Islet precursor cell (in vitro differentiated cells): ENCODE results near the gene S1PR2.
"Not testable (repeated sequence)": the region's sequence is repeated elsewhere in the genome, so short reads cannot be mapped to it uniquely, and the experiment has no call there.

Source experiments
- DNase-seq: peaks from one replicate; pipeline ENCODE4 v3.0.0-alpha.2; 2018

The S1PR2 gene

DNA sequence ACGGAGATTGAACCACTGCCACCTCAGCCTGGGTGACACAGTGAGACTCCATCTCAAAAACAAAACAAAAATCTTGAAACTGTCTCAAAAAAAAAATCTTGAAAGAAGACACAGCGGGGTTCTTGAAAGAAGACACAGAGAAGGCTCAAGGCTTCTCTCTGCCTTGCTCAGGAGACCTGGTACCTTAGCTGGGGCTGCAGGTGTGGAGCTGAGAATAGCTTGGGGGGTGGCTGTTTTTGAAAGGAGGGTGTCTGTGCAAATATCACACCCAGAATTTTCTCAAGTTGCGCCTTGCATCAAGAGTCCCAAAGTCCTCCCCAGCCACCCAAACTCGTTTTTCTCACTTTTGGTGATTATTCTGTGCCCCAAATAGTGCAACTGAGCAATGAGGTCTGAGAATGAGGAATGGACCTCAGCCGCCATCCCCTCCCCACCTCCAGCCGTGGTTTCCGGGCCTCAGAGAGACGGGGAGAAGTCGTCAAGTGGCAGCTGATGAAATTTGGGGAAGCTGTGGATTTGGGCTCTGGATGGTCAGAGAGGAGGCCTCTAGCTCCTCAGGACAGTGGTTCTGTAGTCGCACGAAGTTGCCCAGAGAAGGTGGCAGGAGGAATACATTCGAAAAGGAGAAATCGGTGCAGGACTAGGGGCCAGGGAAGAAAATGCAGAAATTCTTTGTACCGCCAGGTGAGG lies 8.8 kb downstream of the S1PR2 start:
- DNase-seq, result no peak

DNA sequence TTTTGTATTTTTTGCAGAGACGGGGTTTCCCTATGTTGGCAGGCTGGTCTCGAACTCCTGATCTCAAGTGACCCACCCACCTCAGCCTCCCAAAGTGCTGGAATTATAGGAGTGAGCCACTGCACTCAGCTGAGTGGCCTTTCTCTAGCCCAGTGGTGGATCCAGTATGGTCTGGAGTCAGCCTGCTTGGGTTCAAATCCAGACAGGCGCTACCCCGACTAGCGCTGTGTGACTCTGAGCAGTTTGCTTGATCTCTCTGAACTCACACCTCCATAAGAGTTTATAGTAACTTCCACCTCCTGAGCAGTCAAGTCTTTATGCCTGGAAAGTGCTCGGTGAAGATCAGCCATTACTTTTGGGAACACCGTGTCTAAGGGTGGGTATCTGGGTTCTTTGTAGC lies 10.4 kb downstream of the S1PR2 start:
- no peak for DNase-seq

GRCh38 chr19:10219678-10220077 lies 11.5 kb downstream of the S1PR2 start:
- no peak for DNase-seq

GRCh38 chr19:10217085-10217484 lies 14.0 kb downstream of the S1PR2 start:
- DNase-seq, result no peak

GRCh38 chr19:10214784-10215183 lies 16.3 kb downstream of the S1PR2 start:
- no peak for DNase-seq

- peak; percentile 69 for DNase-seq
These were observed 19.4 kb downstream of the S1PR2 start for GRCh38 chr19:10211691-10212090.

GRCh38 chr19:10211061-10211460 lies 20.1 kb downstream of the S1PR2 start:
- DNase-seq, result no peak

GRCh38 chr19:10209315-10209714 lies 21.8 kb downstream of the S1PR2 start:
- no peak for DNase-seq

DNA sequence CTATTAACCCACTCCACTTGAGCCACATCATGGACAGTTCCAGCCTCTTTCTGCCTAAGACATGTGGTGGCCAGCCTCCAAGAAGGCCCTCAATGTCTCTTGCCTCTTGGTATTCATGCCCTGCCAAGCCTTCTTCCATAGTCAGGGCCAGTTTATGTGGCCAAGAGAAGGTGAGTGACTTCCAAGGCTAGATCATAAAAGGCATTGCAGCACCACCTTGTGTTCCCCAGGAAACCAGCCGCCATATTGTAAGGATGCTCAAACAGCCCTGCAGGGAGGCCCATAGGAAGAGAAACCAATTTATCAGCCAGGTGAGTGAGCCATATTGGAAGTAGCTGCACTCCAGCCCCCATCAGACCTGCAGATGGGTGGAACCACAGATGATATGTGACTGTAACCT lies 24.1 kb downstream of the S1PR2 start:
- no peak for DNase-seq

- DNase-seq, result peak; percentile 96
These were observed 24.8 kb downstream of the S1PR2 start for GRCh38 chr19:10206226-10206885.

GRCh38 chr19:10205636-10206035 lies 25.5 kb downstream of the S1PR2 start:
- DNase-seq, result no peak

- DNase-seq, result no peak
These were observed 27.4 kb downstream of the S1PR2 start for GRCh38 chr19:10203686-10204085.

DNA sequence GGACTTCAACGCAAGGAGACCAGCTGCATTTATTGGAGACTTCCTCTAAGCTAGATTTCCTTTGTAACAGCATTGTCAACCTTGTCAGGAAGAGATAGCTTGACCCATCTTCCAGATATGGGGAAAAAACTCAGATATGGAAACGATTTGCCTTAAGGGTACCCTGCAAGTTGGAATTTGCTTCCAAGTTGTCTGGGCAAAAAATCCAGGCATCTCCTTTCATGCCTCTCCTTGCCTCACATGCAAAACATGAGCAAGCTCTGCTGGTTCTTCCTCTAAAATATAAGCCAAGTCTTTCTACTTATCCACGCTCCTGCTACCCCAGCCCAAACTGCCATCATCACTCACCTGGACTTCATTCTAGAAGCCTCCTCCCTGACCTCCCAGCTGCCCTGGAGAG lies 30.0 kb downstream of the S1PR2 start:
- DNase-seq, result no peak

DNA sequence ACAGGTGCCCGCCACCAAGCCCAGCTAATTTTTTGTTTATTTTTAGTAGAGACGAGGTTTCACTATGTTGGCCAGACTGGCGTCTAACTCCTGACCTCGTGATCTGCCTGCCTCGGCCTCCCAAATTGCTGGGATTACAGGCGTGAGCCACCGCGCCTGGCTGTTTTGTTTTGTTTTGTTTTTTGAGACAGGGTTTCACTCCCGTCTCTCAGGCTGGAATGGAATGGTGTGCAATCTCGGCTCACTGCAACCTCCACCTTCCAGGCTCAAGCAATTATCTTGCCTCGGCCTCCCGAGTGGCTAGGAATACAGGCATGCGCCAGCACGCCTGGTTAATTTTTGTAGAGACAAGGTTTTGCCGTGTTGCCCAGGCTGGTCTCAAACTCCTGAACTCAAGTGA lies 31.0 kb downstream of the S1PR2 start:
- not testable (repeated sequence) for DNase-seq

GRCh38 chr19:10198889-10199644 lies 32.1 kb downstream of the S1PR2 start:
- not testable (repeated sequence) for DNase-seq

DNA sequence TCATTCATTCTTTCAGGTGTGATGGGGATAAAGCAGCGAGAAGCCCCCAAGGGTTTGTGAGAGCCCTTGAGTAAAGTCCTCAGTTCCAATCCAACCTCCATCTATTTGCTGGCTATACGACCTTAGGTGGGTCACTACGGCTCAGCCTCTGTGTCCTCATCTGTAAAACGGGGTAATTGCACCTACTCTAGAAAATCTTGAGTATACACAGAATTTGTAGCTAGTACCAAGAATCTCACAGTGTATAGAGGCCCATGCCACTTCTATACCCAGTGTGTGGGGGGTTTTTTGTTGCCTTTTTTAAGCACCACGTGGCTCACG lies 36.0 kb downstream of the S1PR2 start:
- DNase-seq, result no peak

- peak; percentile 98 for DNase-seq
These were observed 36.5 kb downstream of the S1PR2 start, which contains the start of gene DNMT1 for GRCh38 chr19:10194500-10195198. DNMT1 (minus strand) TSS chr19:10194953; CDS start chr19:10194899, 54 bp downstream.

- peak; percentile 66 for DNase-seq
These were observed 37.2 kb downstream of the S1PR2 start for GRCh38 chr19:10193790-10194499.

- no peak for DNase-seq
These were observed 38.2 kb downstream of the S1PR2 start for GRCh38 chr19:10192922-10193321.

DNA sequence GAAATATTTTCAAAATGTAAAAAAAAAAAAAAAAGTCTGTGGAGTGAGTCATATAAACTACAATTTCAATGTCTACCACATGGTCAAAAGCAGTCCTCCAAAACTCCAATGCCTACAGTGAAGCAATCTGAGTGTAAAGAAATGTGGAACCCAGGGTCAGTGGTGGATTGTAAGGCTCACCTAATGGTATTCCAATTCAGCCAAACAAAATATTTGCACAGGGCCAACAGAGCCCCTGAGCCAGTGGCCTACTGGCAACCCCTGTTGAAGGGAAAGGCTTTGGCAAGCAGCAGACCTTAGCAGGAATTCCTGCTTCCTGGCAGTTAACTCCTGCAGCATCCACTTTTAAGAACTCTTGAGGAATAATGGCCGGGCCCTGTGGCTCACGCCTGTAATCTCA lies 39.8 kb downstream of the S1PR2 start:
- no peak for DNase-seq

DNA sequence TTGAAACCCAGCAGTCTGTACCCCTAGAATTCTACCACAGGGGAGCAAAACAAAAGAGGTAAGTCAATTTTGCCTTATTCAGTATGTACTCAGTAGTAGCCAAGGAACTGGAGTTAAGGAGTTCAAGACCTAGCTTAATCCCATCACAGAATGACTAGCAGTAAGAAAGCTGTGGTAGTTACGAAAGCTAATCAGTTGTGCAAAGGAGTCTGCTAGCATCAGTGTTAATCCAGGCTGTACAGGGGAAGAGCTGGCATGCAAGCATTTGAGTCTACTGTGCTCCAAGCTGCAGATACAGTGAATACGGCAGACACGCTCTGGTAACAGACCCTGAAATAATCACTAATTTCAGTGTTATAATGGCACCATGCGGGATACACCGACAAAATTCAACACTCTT lies 41.1 kb downstream of the S1PR2 start:
- DNase-seq, result no peak

GRCh38 chr19:10189616-10190015 lies 41.5 kb downstream of the S1PR2 start:
- no peak for DNase-seq

GRCh38 chr19:10187315-10187714 lies 43.8 kb downstream of the S1PR2 start:
- DNase-seq, result no peak
